IMR-90 (cell line): ENCODE results near the gene QKI. TPM values are rescaled to one million over a fixed set of nuclear protein-coding genes. Genes with fewer than 3 reads are reported as not detected.

ENCODE experiments used
- ATAC-seq: fragments of 200-7000 bp; cut with Tn5 transposase; 2 replicates; pipeline ENCODE4 v1.9.1; 2020; ENCODE audit warnings: low read depth, mild to moderate bottlenecking, moderate library complexity
- BruUV-seq: library from RNA; stranded (reverse); fragments of 400-500 nt; replicated peaks from 2 replicates; lab custom pipeline; 2021; lab: Mats Ljungman, UMichigan
- CTCF ChIA-PET: fragments of 300-600 bp; formaldehyde crosslinking; extraction: SDS; loops from one replicate; lab custom pipeline; 2021; ENCODE audit warnings: antibody characterized with exemption; lab: Yijun Ruan, JAX
- POLR2A ChIA-PET: fragments of 300-600 bp; sonication (Branson Sonifier 250); formaldehyde crosslinking; loops from one replicate; lab custom pipeline; 2022; ENCODE audit warnings: antibody characterized with exemption; ENCODE audit not compliant: unreplicated experiment; lab: Charles Lee
- DNase-seq: peaks from one replicate; pipeline ENCODE4 v3.0.0; 2013
- H2AFZ ChIP-seq: replicated peaks from 2 replicates; pipeline ENCODE3; 2013; ENCODE audit warnings: low read length, mild to moderate bottlenecking; ENCODE audit not compliant: poor library complexity
- H2AK5ac ChIP-seq: 2 replicates; pipeline ENCODE4 v1.6.1; 2013; ENCODE audit warnings: low read depth, low read length, inconsistent platforms
- H2AK9ac ChIP-seq: replicated peaks from 2 replicates; pipeline ENCODE3; 2013; ENCODE audit warnings: mild to moderate bottlenecking, low read depth, low read length, moderate library complexity; ENCODE audit not compliant: poor library complexity
- H2BK120ac ChIP-seq: 2 replicates; pipeline ENCODE4 v1.6.1; 2013; ENCODE audit warnings: low read depth, low read length, inconsistent platforms
- H2BK15ac ChIP-seq: 3 replicates; pipeline ENCODE4 v1.6.1; 2013; ENCODE audit warnings: low read depth, low read length, inconsistent platforms
- H2BK20ac ChIP-seq: 2 replicates; pipeline ENCODE4 v1.6.1; 2013; ENCODE audit warnings: low read depth, mild to moderate bottlenecking, inconsistent platforms, low read length, moderate library complexity
- H2BK5ac ChIP-seq: 2 replicates; pipeline ENCODE4 v1.6.1; 2013; ENCODE audit warnings: mild to moderate bottlenecking, low read depth, low read length, inconsistent platforms; ENCODE audit not compliant: poor library complexity, severe bottlenecking
- H3K14ac ChIP-seq: replicated peaks from 2 replicates; pipeline ENCODE4 v1.6.1; 2013; ENCODE audit warnings: low read depth, low read length, inconsistent platforms
- H3K18ac ChIP-seq: 2 replicates; pipeline ENCODE4 v1.6.1; 2013; ENCODE audit warnings: low read depth, low read length, control low read depth
- H3K23ac ChIP-seq: 2 replicates; pipeline ENCODE4 v1.6.1; 2013; ENCODE audit warnings: low read depth, low read length, inconsistent platforms
- H3K27ac ChIP-seq: 2 replicates; pipeline ENCODE4 v1.5.1; 2013; ENCODE audit warnings: mild to moderate bottlenecking, control low read depth, low read length; ENCODE audit not compliant: insufficient read depth
- H3K27me3 ChIP-seq: 2 replicates; pipeline ENCODE4 v1.6.1; 2013; ENCODE audit warnings: low read length; ENCODE audit not compliant: control insufficient read depth, insufficient read depth
- H3K36me3 ChIP-seq: 2 replicates; pipeline ENCODE4 v1.6.1; 2013; ENCODE audit warnings: low read length, mixed read lengths; ENCODE audit not compliant: control insufficient read depth, insufficient read depth
- H3K4ac ChIP-seq: 2 replicates; pipeline ENCODE4 v1.6.1; 2013; ENCODE audit warnings: low read depth, low read length, inconsistent platforms
- H3K4me1 ChIP-seq: 2 replicates; pipeline ENCODE4 v1.6.1; 2013; ENCODE audit warnings: low read length, mixed read lengths; ENCODE audit not compliant: control insufficient read depth, insufficient read depth
- H3K4me2 ChIP-seq: 2 replicates; pipeline ENCODE4 v1.6.1; 2013; ENCODE audit warnings: low read depth, mild to moderate bottlenecking, control low read depth, low read length, moderate library complexity
- H3K4me3 ChIP-seq: 2 replicates; pipeline ENCODE4 v1.5.1; 2013; ENCODE audit warnings: low read depth, mild to moderate bottlenecking, control low read depth, low read length, moderate library complexity; ENCODE audit not compliant: insufficient read depth
- H3K56ac ChIP-seq: 2 replicates; pipeline ENCODE4 v1.6.1; 2013; ENCODE audit warnings: low read length, inconsistent platforms; ENCODE audit not compliant: insufficient read depth; ENCODE audit errors: extremely low read depth
- H3K79me1 ChIP-seq, 2 experiments: 2 replicates each; pipeline ENCODE4 v1.6.1; 2013; ENCODE audit warnings: low read length in 2 of 2, inconsistent platforms in 1 of 2, low read depth in 1 of 2
- H3K9ac ChIP-seq: 2 replicates; pipeline ENCODE4 v1.6.1; 2013; ENCODE audit warnings: low read depth, low read length, control low read depth
- H3K9me1 ChIP-seq: 2 replicates; pipeline ENCODE4 v1.6.1; 2013; ENCODE audit warnings: low read length, inconsistent platforms; ENCODE audit not compliant: insufficient read depth
- H3K9me3 ChIP-seq: 2 replicates; pipeline ENCODE4 v1.6.1; 2013; ENCODE audit warnings: low read length; ENCODE audit not compliant: control insufficient read depth, insufficient read depth
- H4K20me1 ChIP-seq: 2 replicates; pipeline ENCODE4 v1.6.1; 2013; ENCODE audit warnings: low read length, inconsistent platforms; ENCODE audit not compliant: insufficient read depth
- H4K5ac ChIP-seq: 2 replicates; pipeline ENCODE4 v1.6.1; 2013; ENCODE audit warnings: mild to moderate bottlenecking, low read depth, low read length, control low read depth
- H4K8ac ChIP-seq, 2 experiments: 2 replicates each; pipeline ENCODE4 v1.6.1; 2013; ENCODE audit warnings: low read depth in 2 of 2, low read length in 2 of 2, control low read depth in 1 of 2, inconsistent platforms in 1 of 2
- H4K91ac ChIP-seq: 2 replicates; pipeline ENCODE4 v1.6.1; 2013; ENCODE audit warnings: low read depth, low read length, inconsistent platforms; ENCODE audit not compliant: insufficient read depth
- CEBPB ChIP-seq: IDR thresholded peaks from 2 replicates; pipeline ENCODE4 v1.6.1; 2012; ENCODE audit warnings: low read depth, low read length, improper control_type of control experiment
- CTCF ChIP-seq: conservative IDR thresholded peaks from 2 replicates; pipeline ENCODE4 v1.5.1; 2012; ENCODE audit warnings: mild to moderate bottlenecking, low read depth, low read length, improper control_type of control experiment
- MAZ ChIP-seq: IDR thresholded peaks from 2 replicates; pipeline ENCODE4 v1.6.1; 2012; ENCODE audit warnings: low read depth, mild to moderate bottlenecking, low read length, improper control_type of control experiment, moderate library complexity, borderline replicate concordance
- RAD21 ChIP-seq: IDR thresholded peaks from 2 replicates; pipeline ENCODE4 v1.6.1; 2012; ENCODE audit warnings: low read length, improper control_type of control experiment
- SMC3 ChIP-seq: fragments of 150-350 bp; IDR thresholded peaks from 2 replicates; pipeline ENCODE4 v1.6.1; 2016; ENCODE audit warnings: low read depth, mild to moderate bottlenecking, antibody characterized with exemption, low read length, moderate library complexity
- WGBS, 2 experiments: methylation state at CpG; one replicate each; pipeline versions ENCODE4 v1.1.5 to v1.1.7; 2013; ENCODE audit warnings: missing lambda C conversion rate in 2 of 2; ENCODE audit not compliant: insufficient read length in 1 of 2; ENCODE audit errors: extremely low coverage in 2 of 2; 5-methylcytosine and 5-hydroxymethylcytosine counted together
- dilution Hi-C: fragments of 300-500 bp; cut with HindIII; formaldehyde crosslinking; loops from one replicate; pipeline ENCODE4 v1.14.3; 2018; ENCODE audit warnings: low sequenced_read_pairs; ENCODE audit not compliant: unreplicated experiment
- in situ Hi-C: fragments of 300-500 bp; cut with MboI; formaldehyde crosslinking; loops from 3 replicates; pipeline ENCODE4 v1.14.3; 2019; ENCODE audit warnings: low sequenced_read_pairs, inconsistent platforms, mixed read lengths
- intact Hi-C: fragments of 100-400 bp; cut with micrococcal nuclease; formaldehyde crosslinking; loops from 2 replicates; pipeline ENCODE4 v1.10.0; 2022
- polyA plus RNA-seq, 3 experiments: library from polyadenylated mRNA; depleted of rRNA; stranded (reverse); fragments of >200 nt; gene quantifications; 2 replicates each; pipeline ENCODE4 v1.2.3, GENCODE V29; 2012; ENCODE audit warnings: low replicate concordance in 1 of 3
- total RNA-seq: library from RNA; depleted of rRNA; stranded (reverse); fragments of >200 nt; gene quantifications from 2 replicates; pipeline ENCODE4 v1.2.3, GENCODE V29; 2012

QKI gene
- total and polyA plus RNA-seq, 2 of the 4 experiments (the other 2 are of a cell fraction): 112 to 232 TPM

- Histone ChIP-seq H3K9ac (peak overlapping the region; percentile 100), H2BK5ac (peak overlapping the region; percentile 99), H3K79me1 (no peaks in the 10 kb centered on the region), H3K18ac (peak overlapping the region; percentile 95), H4K91ac (peak overlapping the region; percentile 83), H3K27me3 (no peaks in the 10 kb centered on the region), H2AFZ (no peak overlapping the region), H3K4me3 (peak overlapping the region; percentile 100), H4K8ac (peak overlapping the region; percentile 6 to 80; a peak in 3 of 4 replicates), H3K23ac (peak overlapping the region; percentile 98), H3K4me1 (peaks cover 2% of the 10 kb centered on the region; the same call in 1 of the 2 replicates), H3K9me3 (no peaks in the 10 kb centered on the region), H3K36me3 (no peaks in the 10 kb centered on the region), H2AK5ac (peak overlapping the region; percentile 97; the same call in 1 of the 2 replicates), H2BK20ac (peak overlapping the region; percentile 58; the same call in 1 of the 2 replicates), H2BK15ac (peak overlapping the region; percentile 32; the same call in 2 of the 3 replicates), H3K4ac (peak overlapping the region; percentile 91), H3K9me1 (no peaks in the 10 kb centered on the region), H2AK9ac (no peak overlapping the region), H4K5ac (peak overlapping the region; percentile 84), H3K56ac (peak overlapping the region; percentile 96), H3K4me2 (peak overlapping the region; percentile 94), H2BK120ac (peak overlapping the region; percentile 89), H3K27ac (peak overlapping the region; percentile 99), H4K20me1 (peaks cover 31% of the 10 kb centered on the region), H3K14ac (peak overlapping the region; percentile 99)
- ATAC-seq: no peak
- in situ Hi-C loops: loop anchor here (25.0 kb wide), 1 partner anchor 2004 kb away; no protein-coding TSS in a partner anchor
- intact Hi-C loops: loop anchor here (1.0 to 10.0 kb wide), 8 partner anchors 116 to 1828 kb away; no protein-coding TSS in a partner anchor
- TF ChIP-seq RAD21 (peak; percentile 52), MAZ (no peak), SMC3 (peak; percentile 59), CTCF (peak; percentile 73), CEBPB (no peak)
- DNase-seq: peak; percentile 87
- ChIA-PET CTCF (interaction anchor here (0.7 to 1.2 kb wide), 7 partner anchors 9 to 824 kb away, joined by 3 to 7 read pairs (median 4); no protein-coding TSS in a partner anchor), POLR2A (interaction anchor here (0.7 kb wide), 1 partner anchor 1164 kb away, joined by 3 read pairs; no protein-coding TSS in a partner anchor)
- TSS peak; percentile 47 for BruUV-seq
- no CpG with 5 or more reads among the region's 11 CpGs for WGBS, 2 experiments
- dilution Hi-C loops: no loop called here
Measured at GRCh38 chr6:163416557-163417253, 2.2 kb downstream of the QKI start.
